ENCODE results near the gene ZNF680.
A peak's percentile ranks its signal among the peaks of the same experiment; 100 is the strongest.
"Not testable (repeated sequence)": the region's sequence is repeated elsewhere in the genome, so short reads cannot be mapped to it uniquely, and the experiment has no call there.

Gene ZNF680

GRCh38 chr7:64562626-64563278 is at the start of gene ZNF680:
TSS of gene ZNF680 (minus strand) at chr7:64563071. CDS start at chr7:64562954, 117 bp downstream.
- peak; percentile 62 for DNase-seq (ENCODE audit: low read depth)

DNA sequence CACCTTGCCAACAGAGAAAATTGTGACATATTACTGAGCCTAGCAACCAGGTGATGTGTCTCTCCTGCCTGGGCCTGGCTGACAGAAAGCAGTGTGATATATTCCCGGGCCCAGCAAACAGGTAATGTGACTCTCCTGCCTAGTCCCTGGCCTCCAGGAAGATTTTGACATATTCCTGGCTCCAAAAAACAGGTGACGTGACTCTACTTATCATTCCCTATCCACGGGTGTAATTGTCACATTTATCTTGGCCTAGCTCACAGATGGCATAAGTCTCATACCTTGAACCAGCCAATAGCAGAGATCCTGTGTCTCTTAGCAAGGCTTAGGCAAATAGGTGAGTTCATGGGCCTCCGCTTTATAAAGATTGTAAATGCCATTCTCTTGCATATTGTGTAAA is 49.6 kb upstream of the ZNF680 start:
- no peak for DNase-seq (ENCODE audit: low read depth)

DNA sequence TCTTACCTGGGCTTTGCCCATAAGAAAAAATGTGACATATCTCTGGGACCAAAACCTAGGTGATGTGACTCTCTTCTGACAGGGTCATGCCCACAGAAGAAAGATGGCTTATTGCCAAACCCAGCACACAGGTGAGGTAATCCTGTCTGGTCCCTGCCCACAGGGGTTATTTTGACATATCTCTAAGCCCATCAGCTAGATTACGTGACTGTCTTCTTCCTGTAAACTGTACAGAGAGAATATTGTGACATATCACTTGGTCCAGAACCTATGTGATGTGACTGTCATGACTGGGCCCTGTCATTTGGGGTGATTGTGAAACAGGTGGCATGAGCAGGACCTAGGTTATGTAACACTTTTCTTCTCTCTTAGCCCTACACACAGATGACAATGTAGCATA is 48.8 kb upstream of the ZNF680 start:
- DNase-seq (ENCODE audit: low read depth): no peak

DNA sequence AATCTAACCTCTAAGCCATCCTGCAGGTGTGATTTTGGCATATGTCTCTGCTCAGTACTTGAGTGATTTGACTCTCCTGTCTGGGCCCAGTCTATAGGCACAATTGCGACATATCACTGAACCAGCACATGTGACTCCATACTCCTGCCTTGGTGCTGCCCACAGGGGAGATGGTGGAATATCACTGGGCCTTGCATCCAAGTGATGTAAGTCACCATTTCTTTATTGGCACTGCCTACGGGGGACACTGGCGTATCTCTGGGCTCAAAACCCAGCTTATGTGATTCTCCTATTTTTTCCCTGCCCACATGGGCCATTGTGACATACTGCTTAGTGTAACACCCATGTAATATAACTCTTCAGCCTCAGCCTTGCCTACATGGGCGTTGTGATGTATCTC is 48.1 kb upstream of the ZNF680 start:
- DNase-seq (ENCODE audit: low read depth): no peak

GRCh38 chr7:64608116-64608910 is 45.4 kb upstream of the ZNF680 start:
- DNase-seq (ENCODE audit: low read depth): no peak

DNA sequence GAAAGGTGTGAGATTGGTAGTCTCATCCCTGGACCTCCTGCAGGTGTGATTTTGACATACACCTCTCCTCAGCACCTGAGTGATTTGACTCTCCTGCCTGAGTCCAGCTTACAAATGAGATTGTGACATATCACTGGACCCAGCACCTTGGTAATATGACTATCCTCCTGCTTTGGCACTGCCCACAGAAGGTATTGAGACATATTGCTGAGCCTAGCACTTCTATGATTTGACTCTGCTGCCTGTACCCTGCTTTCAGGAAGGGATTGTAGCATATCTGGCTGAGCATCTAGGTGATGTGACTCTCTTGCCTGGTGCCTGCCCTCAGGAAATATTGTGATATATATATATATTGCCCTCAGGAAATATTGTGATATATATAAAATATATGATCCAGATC is 43.5 kb upstream of the ZNF680 start:
- no peak for DNase-seq (ENCODE audit: low read depth)

DNA sequence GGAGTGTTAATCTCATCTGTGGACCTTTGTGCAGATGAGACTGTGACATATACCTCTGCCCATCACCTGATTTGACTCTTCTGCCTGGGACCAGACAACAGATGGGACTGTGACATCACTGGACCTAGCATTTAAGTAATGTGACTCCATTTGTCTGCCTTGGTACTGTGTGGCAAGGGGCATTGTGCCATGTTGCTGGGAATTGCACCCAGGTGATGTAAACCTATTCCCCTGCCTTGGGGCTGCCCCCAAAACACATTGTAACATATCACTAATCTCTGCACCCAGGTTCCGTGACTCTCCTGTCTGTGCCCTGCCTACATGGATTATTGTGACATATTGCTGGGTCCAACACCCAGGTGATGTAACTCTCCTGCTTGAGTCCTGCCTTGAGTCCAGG is 40.4 kb upstream of the ZNF680 start:
- DNase-seq (ENCODE audit: low read depth): no peak

- DNase-seq (ENCODE audit: low read depth): no peak
Observed at GRCh38 chr7:64602518-64602917, 39.6 kb upstream of the ZNF680 start.

DNA sequence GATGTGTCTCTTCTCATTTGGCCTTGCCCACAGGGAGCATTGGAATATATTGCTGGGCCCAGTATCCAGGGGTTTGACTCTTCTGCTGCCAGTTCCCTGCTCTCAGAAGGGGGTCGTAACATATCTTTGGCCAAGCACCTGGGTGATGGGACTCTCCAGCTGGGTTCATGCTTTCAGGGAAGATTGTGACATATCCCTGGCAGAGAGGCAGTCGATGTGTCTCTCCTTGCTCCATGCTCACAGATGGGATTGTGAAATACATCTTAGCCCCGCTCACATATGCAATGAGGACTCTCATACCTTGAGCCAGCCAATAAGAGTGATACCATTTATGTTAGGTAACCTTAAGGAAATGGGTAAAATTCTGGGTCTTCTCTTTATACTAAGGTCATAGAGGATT is 39.2 kb upstream of the ZNF680 start:
- no peak for DNase-seq (ENCODE audit: low read depth)

DNA sequence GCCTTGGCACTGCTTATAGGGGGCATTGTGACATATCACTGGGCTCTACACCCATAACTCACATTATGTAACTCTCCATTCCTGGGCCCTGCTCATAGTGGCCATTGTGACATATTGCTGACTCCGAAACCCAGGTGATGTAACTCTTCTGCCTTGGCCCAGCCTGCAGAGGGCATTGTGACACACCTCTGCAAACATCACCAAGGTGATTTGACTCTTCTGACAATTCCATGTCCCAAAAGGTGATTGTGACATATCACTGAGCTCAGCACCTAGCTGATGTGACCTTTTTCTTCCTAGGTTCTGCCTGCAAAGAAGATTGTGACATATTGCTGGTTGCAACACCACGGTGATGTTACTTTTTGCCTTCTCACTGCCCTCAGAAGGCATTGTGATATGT is 36.5 kb upstream of the ZNF680 start:
- no peak for DNase-seq (ENCODE audit: low read depth)

- DNase-seq (ENCODE audit: low read depth): no peak
Observed at GRCh38 chr7:64590971-64591370, 28.1 kb upstream of the ZNF680 start.

GRCh38 chr7:64581926-64582894 is 19.3 kb upstream of the ZNF680 start:
- DNase-seq (ENCODE audit: low read depth): no peak

GRCh38 chr7:64581391-64581790 is 18.5 kb upstream of the ZNF680 start:
- DNase-seq (ENCODE audit: low read depth): no peak

GRCh38 chr7:64574540-64575099 is 11.7 kb upstream of the ZNF680 start:
- no peak for DNase-seq (ENCODE audit: low read depth)

- not testable (repeated sequence) for DNase-seq (ENCODE audit: low read depth)
Observed at GRCh38 chr7:64570284-64570605, 7.4 kb upstream of the ZNF680 start.

DNA sequence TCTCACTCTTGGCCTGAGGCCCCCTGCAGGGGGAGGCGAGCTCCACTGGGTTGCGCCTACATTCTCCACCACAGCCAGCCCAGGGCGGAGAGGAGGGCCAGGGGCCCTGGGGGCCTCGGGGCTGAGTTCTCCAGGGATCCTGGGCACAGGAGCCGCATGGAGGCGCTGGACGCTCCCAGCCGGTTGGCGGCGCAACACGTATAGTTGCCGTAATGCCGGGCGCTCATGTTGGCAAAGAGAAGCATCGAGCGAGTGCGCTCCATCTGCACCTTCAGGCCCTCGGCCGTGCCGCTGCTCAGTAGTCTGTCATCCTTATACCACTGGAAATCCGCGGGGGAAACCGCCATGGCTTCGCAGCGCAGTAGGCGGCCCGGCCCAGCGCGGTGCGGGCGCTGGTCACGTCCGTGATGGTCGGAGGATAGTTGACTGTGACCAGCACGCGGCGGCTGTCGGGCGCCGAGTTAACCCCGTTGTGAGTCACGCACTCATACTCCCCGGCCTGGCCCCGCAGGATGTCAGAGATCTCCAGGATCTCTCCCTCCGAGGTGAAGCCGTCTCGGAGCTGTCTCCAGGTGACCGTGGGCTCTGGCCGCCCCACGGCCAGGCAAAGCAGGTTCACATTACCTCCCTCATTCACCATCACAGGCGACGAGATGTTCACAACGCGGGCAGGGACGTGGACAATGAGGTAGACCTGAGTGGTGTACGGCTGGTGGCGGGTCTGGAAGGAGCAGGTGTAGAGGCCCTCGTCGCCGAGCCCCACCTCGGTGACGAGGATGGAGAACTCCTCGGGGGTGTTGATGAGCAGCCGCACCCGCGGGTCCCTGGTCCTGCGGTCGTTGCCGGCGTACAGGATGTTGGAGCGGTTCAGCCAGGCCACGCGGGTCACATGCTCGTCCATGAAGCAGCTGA is 6.8 kb upstream of the ZNF680 start:
- peak; percentile 10 for DNase-seq (ENCODE audit: low read depth)

GRCh38 chr7:64562256-64562625 is 630 bp downstream of the ZNF680 start:
- DNase-seq (ENCODE audit: low read depth): no peak

GRCh38 chr7:64559206-64559605 is 3.7 kb downstream of the ZNF680 start:
- no peak for DNase-seq (ENCODE audit: low read depth)

DNA sequence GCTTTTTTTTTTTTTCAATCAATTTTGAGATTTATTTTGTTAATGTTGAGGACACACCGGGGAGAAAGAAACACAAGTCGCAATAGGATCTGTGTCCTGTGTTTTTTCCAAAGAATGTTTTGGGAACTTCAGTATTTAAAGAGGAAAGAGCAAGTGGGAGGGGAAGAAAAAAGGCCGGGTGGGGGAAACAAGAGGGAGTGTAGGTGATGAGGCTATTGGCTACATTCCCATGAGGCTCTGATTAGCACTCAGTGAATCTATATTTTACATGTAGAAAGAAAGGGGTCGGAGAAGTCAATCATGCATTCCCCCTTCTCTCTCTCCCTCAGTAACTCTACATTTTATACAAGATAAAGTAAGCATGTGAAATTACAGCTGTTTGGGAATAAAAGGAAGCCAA is 4.1 kb downstream of the ZNF680 start:
- no peak for DNase-seq (ENCODE audit: low read depth)

DNA sequence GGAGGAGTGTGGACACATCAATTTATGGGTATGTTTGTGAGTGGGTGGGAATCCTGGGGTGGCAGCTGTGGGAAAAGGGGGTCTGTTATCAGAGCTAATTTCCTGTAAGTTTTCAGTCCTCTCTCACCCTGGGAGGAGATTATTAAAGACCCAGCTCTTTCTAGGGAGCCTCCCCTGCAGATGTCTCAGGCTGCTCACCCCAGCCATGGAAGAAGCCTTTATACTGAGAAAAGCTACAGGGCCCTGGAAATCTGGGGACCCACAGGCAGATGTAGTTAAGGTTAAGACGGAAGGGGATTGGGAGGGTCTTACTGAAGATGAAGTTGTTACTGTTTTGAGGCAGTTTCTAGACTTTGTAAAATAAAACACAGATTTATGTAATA is 4.6 kb downstream of the ZNF680 start:
- DNase-seq (ENCODE audit: low read depth): no peak

DNA sequence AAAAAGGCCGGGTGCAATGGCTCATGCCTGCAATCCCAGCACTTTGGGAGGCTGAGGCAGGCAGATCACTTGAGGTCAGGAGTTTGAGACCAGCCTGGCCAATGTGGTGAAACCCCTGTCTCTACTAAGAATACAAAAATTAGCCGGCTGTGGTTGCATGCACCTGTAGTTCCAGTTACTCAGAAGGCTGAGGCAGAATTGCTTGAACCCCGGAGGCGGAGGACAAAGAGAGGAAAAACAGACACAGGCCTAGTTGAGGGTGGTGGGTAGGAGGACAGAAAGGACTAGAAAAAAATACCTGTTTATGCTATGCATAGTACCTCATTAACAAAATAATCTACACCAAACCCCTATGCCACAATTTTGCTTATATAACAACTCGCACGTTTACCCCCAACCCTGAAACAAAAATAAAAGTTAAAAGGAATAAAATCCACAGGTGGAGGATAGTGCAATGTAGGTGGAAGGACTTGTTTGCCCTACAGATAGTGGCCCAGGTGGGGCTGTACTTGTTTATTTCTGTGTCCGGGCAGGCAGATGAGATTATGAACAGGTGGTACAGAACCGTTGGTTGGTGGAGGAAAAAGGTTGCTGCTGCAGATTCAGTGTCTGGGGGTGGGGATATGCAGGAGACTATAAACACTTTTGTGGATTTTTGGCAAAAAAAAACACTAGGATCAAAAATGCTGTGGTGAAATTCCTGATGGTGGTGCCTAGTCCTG is 5.1 kb downstream of the ZNF680 start:
- DNase-seq (ENCODE audit: low read depth): no peak

Data from stimulated activated CD8-positive, alpha-beta memory T cell treated with anti-CD3 and anti-CD28 coated beads, Interleukin-15, amount 100 ng/mL, for 24 hours (primary cell).